WTC11 (cell line): ENCODE measurements around the gene CNOT3. TPM values are rescaled to one million over a fixed set of nuclear protein-coding genes. Genes with fewer than 3 reads are reported as not detected.
"Not testable (repeated sequence)": the region's sequence is repeated elsewhere in the genome, so short reads cannot be mapped to it uniquely, and the experiment has no call there.

Experiments
- ATAC-seq: fragments of 200-7000 bp; cut with Tn5 transposase; 2 replicates; pipeline ENCODE4 v1.10.0; 2021; ENCODE audit warnings: mild to moderate bottlenecking, moderate library complexity
- CTCF ChIA-PET: fragments of 300-600 bp; sonication (Branson Sonifier 250); formaldehyde crosslinking; loops from one replicate; lab custom pipeline; 2021; ENCODE audit warnings: antibody characterized with exemption; lab: Charles Lee
- POLR2A ChIA-PET: fragments of 350-600 bp; sonication (Branson Sonifier 250); formaldehyde crosslinking; loops from one replicate; lab custom pipeline; 2021; ENCODE audit warnings: antibody characterized with exemption; lab: Charles Lee
- DNase-seq: peaks from one replicate; pipeline ENCODE4 v3.0.0; 2021; ENCODE audit warnings: low spot score
- H3K27ac Mint-ChIP-seq: 2 replicates; pipeline ENCODE4 v1.8.0; 2021; ENCODE audit warnings: mixed read lengths
- H3K27me3 Mint-ChIP-seq: 2 replicates; pipeline ENCODE4 v1.8.0; 2021; ENCODE audit warnings: low read depth, mild to moderate bottlenecking, moderate library complexity, mixed read lengths
- H3K36me3 Mint-ChIP-seq: 2 replicates; pipeline ENCODE4 v1.8.0; 2021; ENCODE audit warnings: mixed read lengths
- H3K4me1 Mint-ChIP-seq: 2 replicates; pipeline ENCODE4 v1.8.0; 2022; ENCODE audit warnings: mixed read lengths
- H3K4me3 Mint-ChIP-seq: 2 replicates; pipeline ENCODE4 v1.8.0; 2021; ENCODE audit warnings: mild to moderate bottlenecking, moderate library complexity, mixed read lengths
- H3K9me3 Mint-ChIP-seq: 2 replicates; pipeline ENCODE4 v1.8.0; 2021; ENCODE audit warnings: mixed read lengths
- AR ChIP-seq: fragments of 250-450 bp; sonication (Bioruptor Pico); IDR thresholded peaks from 2 replicates; pipeline ENCODE4 v1.9.0; 2021; ENCODE audit warnings: mild to moderate bottlenecking
- E2F4 ChIP-seq: sonication (generic); formaldehyde crosslinking; IDR thresholded peaks from 2 replicates; pipeline ENCODE4 v1.8.1; 2022; ENCODE audit warnings: low read depth, mild to moderate bottlenecking, moderate library complexity, missing genetic modification reagents, borderline replicate concordance
- MLX ChIP-seq: sonication (generic); formaldehyde crosslinking; IDR thresholded peaks from 2 replicates; pipeline ENCODE4 v1.8.1; 2023; ENCODE audit warnings: mild to moderate bottlenecking, missing genetic modification reagents, moderate library complexity
- MXD4 ChIP-seq: fragments of 250-450 bp; sonication (Bioruptor Pico); IDR thresholded peaks from 2 replicates; pipeline ENCODE4 v1.8.0; 2021; ENCODE audit warnings: mild to moderate bottlenecking, moderate library complexity, borderline replicate concordance
- NR1H2 ChIP-seq: sonication (generic); formaldehyde crosslinking; IDR thresholded peaks from 2 replicates; pipeline ENCODE4 v1.9.0; 2021; ENCODE audit warnings: mild to moderate bottlenecking, moderate library complexity, missing genetic modification reagents
- SMAD4 ChIP-seq: sonication (generic); formaldehyde crosslinking; IDR thresholded peaks from 2 replicates; pipeline ENCODE4 v1.8.0; 2022; ENCODE audit warnings: mild to moderate bottlenecking, missing genetic modification reagents
- SOX15 ChIP-seq: fragments of 250-450 bp; sonication (Bioruptor Pico); IDR thresholded peaks from 2 replicates; pipeline ENCODE4 v1.9.0; 2021; ENCODE audit warnings: mild to moderate bottlenecking
- SP1 ChIP-seq: sonication (generic); formaldehyde crosslinking; conservative IDR thresholded peaks from 2 replicates; pipeline ENCODE4 v1.8.1; 2022; ENCODE audit warnings: missing genetic modification reagents
- ZBTB21 ChIP-seq: sonication (generic); formaldehyde crosslinking; IDR thresholded peaks from 2 replicates; pipeline ENCODE4 v1.8.1; 2023; ENCODE audit warnings: mild to moderate bottlenecking, missing genetic modification reagents, borderline replicate concordance
- ZNF138 ChIP-seq: sonication (generic); formaldehyde crosslinking; conservative IDR thresholded peaks from 2 replicates; pipeline ENCODE4 v1.8.1; 2022; ENCODE audit warnings: mild to moderate bottlenecking, moderate library complexity, missing genetic modification reagents
- ZNF317 ChIP-seq: sonication (generic); formaldehyde crosslinking; IDR thresholded peaks from 2 replicates; pipeline ENCODE4 v1.8.1; 2023; ENCODE audit warnings: low read depth, mild to moderate bottlenecking, moderate library complexity, missing genetic modification reagents, borderline replicate concordance
- ZNF423 ChIP-seq: fragments of 250-450 bp; sonication (Bioruptor Pico); IDR thresholded peaks from 2 replicates; pipeline ENCODE4 v2.1.2; 2022; ENCODE audit warnings: mild to moderate bottlenecking, moderate library complexity
- total RNA-seq: library from RNA; stranded (reverse); gene quantifications from 3 replicates; pipeline ENCODE4 v1.2.3, GENCODE V29; 2021
- TF ChIP-seq, protein P1 (sequence below): fragments of 250-450 bp; sonication (Bioruptor Pico); IDR thresholded peaks from 2 replicates; pipeline ENCODE4 v1.9.0; 2021; ENCODE audit warnings: mild to moderate bottlenecking
- TF ChIP-seq, protein P2 (sequence below): sonication (generic); formaldehyde crosslinking; IDR thresholded peaks from 2 replicates; pipeline ENCODE4 v1.8.0; 2023; ENCODE audit warnings: missing genetic modification reagents
- TF ChIP-seq, protein P3 (sequence below): fragments of 250-450 bp; sonication (Bioruptor Pico); IDR thresholded peaks from 2 replicates; pipeline ENCODE4 v2.1.2; 2022; ENCODE audit warnings: mild to moderate bottlenecking, moderate library complexity
- TF ChIP-seq, protein P4 (sequence below): sonication (generic); formaldehyde crosslinking; IDR thresholded peaks from 2 replicates; pipeline ENCODE4 v1.8.0; 2023; ENCODE audit warnings: missing genetic modification reagents, mild to moderate bottlenecking, borderline replicate concordance

Gene CNOT3
- total RNA-seq, 1 experiment from 2014 or later, result 93.3 TPM

DNA sequence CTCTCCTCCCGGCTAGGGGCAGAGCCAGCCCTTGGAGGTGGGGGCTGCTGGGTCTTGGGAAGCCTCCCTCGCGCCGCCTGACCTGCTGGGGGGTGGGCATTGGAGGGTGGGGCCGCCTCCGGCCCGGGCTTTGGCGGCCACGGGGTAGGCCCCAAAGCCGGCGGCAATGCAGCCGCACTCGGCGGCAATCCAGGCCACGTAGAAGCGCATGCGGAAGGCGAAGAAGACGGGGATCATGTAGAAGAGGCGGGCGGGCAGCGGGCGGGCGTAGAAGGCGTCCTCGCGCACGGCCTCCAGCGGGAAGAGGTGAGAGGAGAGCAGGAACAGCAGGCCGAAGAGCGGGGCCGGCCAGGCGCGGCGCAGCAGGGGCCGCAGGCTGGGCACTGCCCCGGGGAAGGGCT is 43.1 kb downstream of the CNOT3 start:
- Mint-ChIP-seq H3K36me3 (peaks cover 28% of the 10 kb centered on the region), H3K9me3 (no peaks in the 10 kb centered on the region), H3K4me3 (no peak overlapping the region), H3K27ac (no peak overlapping the region), H3K4me1 (peaks cover 17% of the 10 kb centered on the region), H3K27me3 (no peaks in the 10 kb centered on the region)
- ATAC-seq, result no peak
- POLR2A ChIA-PET, result interaction anchor here (1.0 to 1.3 kb wide), 3 partner anchors 9 to 136 kb away, joined by 4 to 13 read pairs (median 5); partner anchors contain the start of gene MBOAT7
- CTCF ChIA-PET, result interaction anchor here (0.7 to 2.3 kb wide), 15 partner anchors 9 to 259 kb away, joined by 3 to 84 read pairs (median 5); partner anchors contain the start of genes CNOT3, MBOAT7, TSEN34 and TTYH1
- DNase-seq, result no peak
- no peak for TF ChIP-seq ZBTB21 (CRISPR knock-in tag)
- TF ChIP-seq SMAD4, result no peak
- TF ChIP-seq, protein P1, sequence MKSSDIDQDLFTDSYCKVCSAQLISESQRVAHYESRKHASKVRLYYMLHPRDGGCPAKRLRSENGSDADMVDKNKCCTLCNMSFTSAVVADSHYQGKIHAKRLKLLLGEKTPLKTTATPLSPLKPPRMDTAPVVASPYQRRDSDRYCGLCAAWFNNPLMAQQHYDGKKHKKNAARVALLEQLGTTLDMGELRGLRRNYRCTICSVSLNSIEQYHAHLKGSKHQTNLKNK (CRISPR knock-in tag), result no peak

- ATAC-seq, H3K27ac Mint-ChIP-seq, H3K9me3 Mint-ChIP-seq, POLR2A ChIA-PET, H3K27me3 Mint-ChIP-seq, DNase-seq, H3K4me3 Mint-ChIP-seq: not testable (repeated sequence)
- H3K4me1 Mint-ChIP-seq, result peaks cover 18% of the 10 kb centered on the region
- CTCF ChIA-PET, result interaction anchor here (1.1 to 1.5 kb wide), 2 partner anchors 9 to 84 kb away, joined by 4 to 6 read pairs; partner anchors contain the start of gene TMC4
- H3K36me3 Mint-ChIP-seq, result peaks cover 30% of the 10 kb centered on the region
These were observed 44.3 kb downstream of the CNOT3 start for GRCh38 chr19:54181894-54182293.

GRCh38 chr19:54183431-54183830 is 45.9 kb downstream of the CNOT3 start:
- Mint-ChIP-seq H3K27me3 (no peaks in the 10 kb centered on the region), H3K36me3 (peaks cover 32% of the 10 kb centered on the region), H3K9me3 (no peaks in the 10 kb centered on the region)
- ATAC-seq, result no peak
- DNase-seq, result no peak
- CTCF ChIA-PET, result interaction anchor here (0.7 to 1.2 kb wide), 2 partner anchors 12 to 82 kb away, joined by 3 read pairs; no protein-coding TSS in a partner anchor
- POLR2A ChIA-PET, result no interaction called here
- TF ChIP-seq MLX (CRISPR knock-in tag) (no peak), NR1H2 (no peak), E2F4 (CRISPR knock-in tag) (0 out of 2 replicates have a peak, but pooled peaks have one; percentile 2)
- TF ChIP-seq, all 79 proteins: peak for 1
- Mint-ChIP-seq H3K4me3 (no peak overlapping the region), H3K27ac (no peak overlapping the region), H3K4me1 (peaks cover 28% of the 10 kb centered on the region)

DNA sequence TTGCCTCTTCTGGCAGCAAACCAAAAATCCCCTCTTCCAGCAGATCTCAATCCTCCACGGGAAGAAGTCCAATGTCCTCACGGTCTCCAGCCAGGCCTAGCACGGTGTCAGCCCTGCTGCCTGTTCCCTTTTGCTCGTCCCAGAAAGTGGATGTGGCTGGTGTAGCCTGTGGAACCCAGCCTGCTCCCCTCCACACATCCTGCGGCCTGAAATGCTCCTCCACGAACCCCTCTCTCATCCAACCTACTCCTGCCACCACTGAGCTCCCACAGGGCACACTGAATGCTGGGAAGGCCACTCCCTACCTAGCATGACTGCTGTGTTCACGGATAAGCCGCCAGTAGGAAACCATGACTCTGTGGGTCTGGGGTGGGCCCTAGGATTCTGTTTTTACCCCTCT is 48.8 kb downstream of the CNOT3 start:
- Mint-ChIP-seq H3K4me3 (no peak overlapping the region), H3K27me3 (peaks cover 3% of the 10 kb centered on the region; the same call in 1 of the 2 replicates), H3K27ac (peak overlapping the region; percentile 23; the same call in 1 of the 2 replicates), H3K36me3 (peaks cover 32% of the 10 kb centered on the region), H3K9me3 (no peaks in the 10 kb centered on the region), H3K4me1 (peaks cover 18% of the 10 kb centered on the region)
- ChIA-PET POLR2A (no interaction called here), CTCF (interaction anchor here (1.1 kb wide), 1 partner anchor 27 kb away, joined by 3 read pairs; the partner anchor contains the start of gene LENG1)
- no peak for DNase-seq
- ATAC-seq, result no peak
- TF ChIP-seq MXD4 (CRISPR knock-in tag) (no peak), AR (CRISPR knock-in tag) (no peak), ZNF423 (CRISPR knock-in tag) (no peak), SP1 (CRISPR knock-in tag) (no peak), ZNF317 (CRISPR knock-in tag) (no peak), ZNF138 (CRISPR knock-in tag) (no peak), SOX15 (CRISPR knock-in tag) (no peak)
- TF ChIP-seq, protein P2, sequence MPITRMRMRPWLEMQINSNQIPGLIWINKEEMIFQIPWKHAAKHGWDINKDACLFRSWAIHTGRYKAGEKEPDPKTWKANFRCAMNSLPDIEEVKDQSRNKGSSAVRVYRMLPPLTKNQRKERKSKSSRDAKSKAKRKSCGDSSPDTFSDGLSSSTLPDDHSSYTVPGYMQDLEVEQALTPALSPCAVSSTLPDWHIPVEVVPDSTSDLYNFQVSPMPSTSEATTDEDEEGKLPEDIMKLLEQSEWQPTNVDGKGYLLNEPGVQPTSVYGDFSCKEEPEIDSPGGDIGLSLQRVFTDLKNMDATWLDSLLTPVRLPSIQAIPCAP (CRISPR knock-in tag), result no peak
- TF ChIP-seq, protein P3, sequence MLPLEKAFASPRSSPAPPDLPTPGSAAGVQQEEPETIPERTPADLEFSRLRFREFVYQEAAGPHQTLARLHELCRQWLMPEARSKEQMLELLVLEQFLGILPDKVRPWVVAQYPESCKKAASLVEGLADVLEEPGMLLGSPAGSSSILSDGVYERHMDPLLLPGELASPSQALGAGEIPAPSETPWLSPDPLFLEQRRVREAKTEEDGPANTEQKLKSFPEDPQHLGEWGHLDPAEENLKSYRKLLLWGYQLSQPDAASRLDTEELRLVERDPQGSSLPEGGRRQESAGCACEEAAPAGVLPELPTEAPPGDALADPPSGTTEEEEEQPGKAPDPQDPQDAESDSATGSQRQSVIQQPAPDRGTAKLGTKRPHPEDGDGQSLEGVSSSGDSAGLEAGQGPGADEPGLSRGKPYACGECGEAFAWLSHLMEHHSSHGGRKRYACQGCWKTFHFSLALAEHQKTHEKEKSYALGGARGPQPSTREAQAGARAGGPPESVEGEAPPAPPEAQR, result no peak
- TF ChIP-seq, protein P4, sequence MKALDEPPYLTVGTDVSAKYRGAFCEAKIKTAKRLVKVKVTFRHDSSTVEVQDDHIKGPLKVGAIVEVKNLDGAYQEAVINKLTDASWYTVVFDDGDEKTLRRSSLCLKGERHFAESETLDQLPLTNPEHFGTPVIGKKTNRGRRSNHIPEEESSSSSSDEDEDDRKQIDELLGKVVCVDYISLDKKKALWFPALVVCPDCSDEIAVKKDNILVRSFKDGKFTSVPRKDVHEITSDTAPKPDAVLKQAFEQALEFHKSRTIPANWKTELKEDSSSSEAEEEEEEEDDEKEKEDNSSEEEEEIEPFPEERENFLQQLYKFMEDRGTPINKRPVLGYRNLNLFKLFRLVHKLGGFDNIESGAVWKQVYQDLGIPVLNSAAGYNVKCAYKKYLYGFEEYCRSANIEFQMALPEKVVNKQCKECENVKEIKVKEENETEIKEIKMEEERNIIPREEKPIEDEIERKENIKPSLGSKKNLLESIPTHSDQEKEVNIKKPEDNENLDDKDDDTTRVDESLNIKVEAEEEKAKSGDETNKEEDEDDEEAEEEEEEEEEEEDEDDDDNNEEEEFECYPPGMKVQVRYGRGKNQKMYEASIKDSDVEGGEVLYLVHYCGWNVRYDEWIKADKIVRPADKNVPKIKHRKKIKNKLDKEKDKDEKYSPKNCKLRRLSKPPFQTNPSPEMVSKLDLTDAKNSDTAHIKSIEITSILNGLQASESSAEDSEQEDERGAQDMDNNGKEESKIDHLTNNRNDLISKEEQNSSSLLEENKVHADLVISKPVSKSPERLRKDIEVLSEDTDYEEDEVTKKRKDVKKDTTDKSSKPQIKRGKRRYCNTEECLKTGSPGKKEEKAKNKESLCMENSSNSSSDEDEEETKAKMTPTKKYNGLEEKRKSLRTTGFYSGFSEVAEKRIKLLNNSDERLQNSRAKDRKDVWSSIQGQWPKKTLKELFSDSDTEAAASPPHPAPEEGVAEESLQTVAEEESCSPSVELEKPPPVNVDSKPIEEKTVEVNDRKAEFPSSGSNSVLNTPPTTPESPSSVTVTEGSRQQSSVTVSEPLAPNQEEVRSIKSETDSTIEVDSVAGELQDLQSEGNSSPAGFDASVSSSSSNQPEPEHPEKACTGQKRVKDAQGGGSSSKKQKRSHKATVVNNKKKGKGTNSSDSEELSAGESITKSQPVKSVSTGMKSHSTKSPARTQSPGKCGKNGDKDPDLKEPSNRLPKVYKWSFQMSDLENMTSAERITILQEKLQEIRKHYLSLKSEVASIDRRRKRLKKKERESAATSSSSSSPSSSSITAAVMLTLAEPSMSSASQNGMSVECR, result no peak
